ENCODE results near the gene DNM3. TPM values are rescaled to one million over a fixed set of nuclear protein-coding genes. Genes with fewer than 3 reads are reported as not detected.

Gene DNM3
- total RNA-seq, 1 donor from 2014 or later = 0.59 TPM

DNA sequence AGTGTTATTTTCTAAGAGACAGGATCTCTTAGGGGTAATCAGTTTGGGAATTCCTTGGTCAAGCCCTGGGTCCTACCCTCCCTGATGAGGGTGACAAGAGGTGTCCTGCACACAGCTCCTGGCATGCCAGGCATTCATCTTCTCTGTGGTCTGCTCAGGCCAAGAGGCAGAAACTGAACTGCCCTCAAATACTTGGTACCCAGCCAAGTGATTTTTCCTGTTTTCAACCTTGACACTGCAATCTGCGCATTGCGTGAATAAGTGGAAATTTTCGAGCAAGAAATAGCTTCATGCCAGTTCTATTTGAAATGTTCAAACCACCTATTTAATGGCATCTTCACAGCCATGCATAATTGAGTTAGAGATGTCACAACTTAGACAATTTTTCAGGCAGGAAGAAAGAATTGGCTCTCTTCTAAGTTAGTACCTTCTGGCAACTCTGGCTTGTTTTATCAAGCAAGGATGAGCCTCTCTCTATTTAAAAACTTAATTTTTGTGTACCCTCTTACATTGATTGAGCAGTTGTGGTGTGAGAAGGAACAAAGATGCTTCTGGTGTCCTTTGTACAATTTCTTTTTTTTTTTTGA, 27.0 kb downstream of the DNM3 start:
- DNase-seq (ENCODE audit: low read depth, low spot score) = peak; percentile 3

DNA sequence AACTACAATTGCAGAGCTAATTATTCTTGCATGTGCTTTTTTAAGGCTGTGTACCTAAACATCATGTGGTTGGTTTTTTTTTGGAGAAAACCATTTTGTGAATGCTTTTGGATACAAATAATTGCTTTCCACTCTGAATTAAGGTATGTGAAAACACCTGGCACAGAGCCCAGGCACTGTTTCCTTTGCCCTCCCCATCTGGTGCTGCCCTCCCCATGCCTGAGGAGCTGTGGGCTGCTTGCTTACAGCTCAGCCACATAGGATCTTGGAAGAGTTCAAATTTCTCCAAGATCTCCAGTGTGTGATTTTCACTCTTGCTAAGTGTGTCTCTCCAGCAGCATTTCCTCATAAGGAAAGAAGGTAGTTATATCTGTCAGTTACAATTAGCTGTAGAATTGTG, 27.8 kb downstream of the DNM3 start:
- DNase-seq (ENCODE audit: low read depth, low spot score) = no peak

DNA sequence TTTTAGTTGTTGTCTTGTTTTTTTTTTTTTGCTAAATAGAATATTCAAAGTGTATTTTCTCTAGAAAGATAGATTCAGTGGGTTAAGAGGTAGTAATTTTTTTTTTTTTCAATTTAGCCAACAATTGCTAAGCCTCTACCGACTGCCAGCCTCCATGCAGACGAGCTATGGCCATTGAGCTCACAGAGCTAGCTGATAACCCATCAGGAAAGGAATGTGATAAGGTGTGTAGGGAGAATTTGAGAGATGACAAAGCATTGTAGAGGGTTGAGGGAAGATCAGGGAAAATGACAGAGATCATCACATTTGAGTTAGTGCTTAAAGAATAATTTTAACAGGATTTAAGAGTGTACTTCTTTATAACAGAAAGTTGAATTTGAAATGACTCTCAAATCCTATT, 30.6 kb downstream of the DNM3 start:
- DNase-seq (ENCODE audit: low read depth, low spot score) = no peak

DNA sequence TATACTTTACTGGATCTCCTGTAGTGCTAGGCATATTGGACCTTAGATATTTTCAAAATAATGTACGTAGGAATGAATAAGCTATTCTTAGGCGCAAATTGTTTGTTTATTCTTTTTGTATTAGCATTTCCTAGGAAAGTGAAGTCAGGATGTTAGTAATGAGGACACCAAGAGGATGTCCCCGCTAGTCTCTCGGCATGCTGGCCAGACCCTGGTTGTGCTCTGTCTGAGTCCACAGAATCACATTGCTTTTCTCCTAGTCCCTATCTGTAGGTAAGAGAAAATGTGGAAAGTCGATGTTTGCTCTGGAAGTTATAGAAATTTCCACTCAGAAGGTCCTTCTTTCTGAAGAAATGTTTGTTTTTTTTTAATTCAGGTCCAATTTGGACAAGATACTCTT, 31.1 kb downstream of the DNM3 start:
- no peak for DNase-seq (ENCODE audit: low read depth, low spot score)

DNA sequence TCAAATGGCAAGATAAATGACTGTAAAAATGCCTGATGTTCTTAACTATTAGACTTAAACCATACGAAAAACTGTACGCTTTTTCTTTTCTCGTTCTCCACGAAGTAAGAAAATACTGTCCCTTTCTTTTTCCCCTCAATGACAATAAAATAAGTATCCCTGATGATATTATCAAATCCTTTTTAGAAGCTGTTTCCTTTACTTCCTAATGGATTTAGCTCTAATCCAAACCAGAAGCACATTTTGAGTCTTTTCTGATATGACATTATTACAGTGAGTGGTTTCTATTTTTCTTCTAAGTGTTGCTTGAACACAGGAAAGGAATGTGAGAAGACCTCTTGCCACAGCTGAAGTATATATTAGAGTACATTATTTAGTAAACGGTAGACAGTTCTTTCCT, 32.4 kb downstream of the DNM3 start:
- no peak for DNase-seq (ENCODE audit: low read depth, low spot score)

DNA sequence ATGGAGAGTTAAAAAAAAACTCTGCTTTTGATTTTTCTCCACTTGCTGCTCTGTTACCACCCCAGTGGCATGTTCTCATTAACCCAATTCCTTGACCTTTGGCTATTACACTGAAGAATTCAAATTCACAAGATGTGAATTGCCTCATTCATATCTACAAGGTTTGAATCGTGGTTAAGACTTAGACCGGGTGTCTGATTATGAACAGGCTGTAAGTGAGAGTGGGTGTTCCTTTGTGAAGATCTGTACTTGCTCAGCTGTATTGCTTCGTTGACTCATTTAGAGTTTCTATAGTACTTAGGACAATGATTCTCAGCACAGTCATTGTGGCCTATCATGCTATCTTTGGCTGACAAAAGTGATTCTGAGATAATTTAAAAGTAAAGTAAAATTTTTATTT, 36.4 kb downstream of the DNM3 start:
- DNase-seq (ENCODE audit: low read depth, low spot score) = no peak

DNA sequence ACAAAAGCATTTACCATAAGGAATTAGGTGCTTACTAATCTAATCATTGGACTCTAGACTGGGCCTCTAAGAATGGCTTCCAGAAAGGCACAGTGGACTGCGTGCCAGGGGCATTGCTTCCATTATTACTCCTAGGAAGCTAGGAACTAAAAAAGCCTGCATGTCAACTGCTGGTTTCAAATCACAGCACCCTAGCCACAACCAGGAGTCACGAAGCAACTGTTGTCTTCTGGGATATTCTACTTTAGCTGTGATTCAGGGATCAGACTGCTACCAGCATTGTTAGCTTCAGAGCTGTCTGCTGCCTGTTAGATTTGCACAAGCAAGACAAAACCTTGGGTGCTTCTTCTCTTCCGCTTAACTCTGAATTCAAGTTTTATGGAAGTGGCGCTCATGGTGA, 38.3 kb downstream of the DNM3 start:
- no peak for DNase-seq (ENCODE audit: low read depth, low spot score)

DNA sequence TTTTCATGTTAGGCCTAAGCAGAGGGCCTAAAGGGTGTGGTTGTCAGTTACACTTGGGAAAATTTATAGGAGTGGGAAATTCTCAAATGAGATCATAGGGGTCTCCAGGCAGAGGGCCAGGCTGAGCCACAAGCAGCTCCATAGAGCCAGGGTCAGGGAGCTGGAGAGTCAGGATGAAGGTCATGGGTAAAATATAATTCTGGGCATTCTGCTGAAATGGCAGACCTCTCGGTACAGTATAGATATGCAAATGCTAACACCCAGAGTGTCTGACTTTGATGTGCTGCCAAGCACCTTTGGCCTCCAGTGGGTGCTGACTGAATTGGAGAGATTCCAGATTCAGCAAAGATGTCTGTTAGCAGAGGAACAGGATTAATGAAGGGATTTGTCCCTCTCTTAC, 40.1 kb downstream of the DNM3 start:
- no peak for DNase-seq (ENCODE audit: low read depth, low spot score)

DNA sequence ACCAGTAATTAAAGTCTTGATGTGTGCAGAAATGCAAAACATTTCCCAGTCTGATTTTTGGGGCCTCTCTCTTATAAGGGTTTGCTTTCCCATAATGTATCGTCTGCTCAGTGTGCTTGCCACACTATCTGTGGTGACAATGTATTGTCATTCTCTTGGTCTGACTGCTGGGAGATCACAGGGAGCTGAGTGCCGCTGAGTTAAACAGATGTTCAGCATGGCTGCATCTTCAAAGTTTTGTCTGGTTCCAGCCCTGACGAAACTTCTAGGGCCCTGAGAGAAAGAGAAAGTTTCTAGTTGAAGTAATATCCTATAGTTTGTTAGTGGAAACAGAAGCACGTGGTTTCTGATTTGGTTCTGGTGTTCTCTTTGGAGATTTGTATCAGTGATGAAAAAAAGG, 42.6 kb downstream of the DNM3 start:
- DNase-seq (ENCODE audit: low read depth, low spot score) = no peak

DNA sequence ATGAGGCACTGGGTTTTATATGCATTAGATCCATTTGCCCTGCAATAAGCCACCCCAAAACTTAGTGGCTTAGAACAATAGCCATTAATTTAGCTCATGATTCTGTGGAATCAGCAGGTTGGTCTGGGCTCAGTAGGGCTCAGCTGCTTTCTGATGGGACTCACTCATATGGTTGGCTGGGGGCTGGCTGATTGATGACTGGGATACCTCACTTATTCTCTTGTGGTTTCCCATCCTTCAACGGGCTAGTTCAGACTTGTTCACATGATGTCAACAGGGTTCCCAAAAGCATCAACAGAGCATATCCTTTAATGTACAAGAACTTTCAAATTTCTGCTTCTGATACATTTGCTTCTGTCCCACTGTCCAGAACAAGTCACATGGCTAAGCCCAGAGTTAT, 43.2 kb downstream of the DNM3 start:
- no peak for DNase-seq (ENCODE audit: low read depth, low spot score)

DNA sequence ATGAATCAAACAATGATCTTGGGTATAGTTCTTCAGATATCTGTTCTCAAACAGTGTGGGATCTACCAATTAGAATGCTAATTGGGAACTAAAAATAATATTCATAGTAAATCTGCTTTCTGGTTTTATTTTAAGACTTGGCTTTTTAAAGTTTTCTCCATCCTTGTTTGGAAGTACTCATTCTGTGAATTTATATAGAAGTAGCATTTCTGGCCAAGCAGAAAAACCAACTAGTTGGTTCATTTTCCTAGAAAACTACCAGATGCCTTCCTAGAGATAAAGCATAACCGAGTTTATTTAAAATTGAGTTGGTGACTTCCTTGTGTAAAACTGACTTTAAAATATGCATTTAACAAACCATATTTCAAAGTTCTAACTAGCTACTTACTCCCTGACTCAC, 48.8 kb downstream of the DNM3 start:
- no peak for DNase-seq (ENCODE audit: low read depth, low spot score)

DNA sequence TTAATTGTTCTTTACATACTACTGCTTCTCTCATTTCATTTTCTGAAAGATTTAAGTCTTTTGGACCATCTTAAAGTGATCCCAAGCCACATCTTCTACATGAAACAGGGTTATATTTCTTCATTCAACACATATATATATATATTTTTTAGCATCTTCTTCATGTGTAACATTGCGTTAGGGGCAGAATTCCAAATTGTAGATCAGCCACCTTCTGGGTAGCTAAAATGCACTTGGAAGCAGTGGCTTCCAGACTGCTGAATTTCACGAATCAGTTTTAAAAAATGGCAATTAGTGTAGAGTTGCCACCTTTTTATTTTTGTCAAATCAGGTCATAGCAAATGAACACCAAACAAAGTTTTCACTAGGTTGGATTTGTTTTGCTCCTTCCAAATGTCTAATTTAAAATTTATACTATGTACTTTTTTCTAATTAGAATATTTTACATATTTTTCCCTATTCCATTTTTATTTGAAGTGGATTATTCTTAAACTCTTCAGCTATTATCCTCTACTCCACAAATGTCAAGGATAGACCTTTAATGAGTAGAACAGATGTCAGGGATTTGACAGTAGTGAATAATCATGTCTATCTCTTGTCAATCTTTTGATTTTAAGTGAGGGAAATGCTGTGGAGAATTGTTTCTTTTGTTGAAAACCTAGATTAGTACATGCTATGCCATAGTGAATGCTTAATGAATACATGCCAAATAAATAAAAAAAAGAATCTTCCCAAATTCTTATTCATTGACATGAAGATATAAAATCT, 55.8 kb downstream of the DNM3 start:
- no peak for DNase-seq (ENCODE audit: low read depth, low spot score)

DNA sequence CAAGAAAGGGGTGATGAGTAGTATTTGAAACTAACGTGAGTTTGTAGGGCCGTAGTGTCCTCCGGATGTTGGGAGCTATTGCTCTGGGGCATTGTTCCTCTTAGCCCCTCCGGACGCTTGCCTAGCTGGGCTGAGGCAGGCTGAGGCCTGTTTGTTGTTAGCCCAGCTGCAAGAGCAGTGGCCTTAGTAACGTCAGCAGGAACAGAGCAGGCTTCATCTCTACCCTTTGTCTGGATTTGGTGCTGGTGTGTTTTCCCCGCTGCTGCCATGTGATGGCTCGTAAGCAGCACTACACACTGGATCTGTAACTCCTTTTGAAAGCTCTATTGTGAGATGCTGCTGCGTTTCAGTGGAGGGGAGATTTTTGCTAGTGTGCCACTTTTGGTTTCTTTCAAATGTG, 57.6 kb downstream of the DNM3 start:
- DNase-seq (ENCODE audit: low read depth, low spot score) = no peak

DNA sequence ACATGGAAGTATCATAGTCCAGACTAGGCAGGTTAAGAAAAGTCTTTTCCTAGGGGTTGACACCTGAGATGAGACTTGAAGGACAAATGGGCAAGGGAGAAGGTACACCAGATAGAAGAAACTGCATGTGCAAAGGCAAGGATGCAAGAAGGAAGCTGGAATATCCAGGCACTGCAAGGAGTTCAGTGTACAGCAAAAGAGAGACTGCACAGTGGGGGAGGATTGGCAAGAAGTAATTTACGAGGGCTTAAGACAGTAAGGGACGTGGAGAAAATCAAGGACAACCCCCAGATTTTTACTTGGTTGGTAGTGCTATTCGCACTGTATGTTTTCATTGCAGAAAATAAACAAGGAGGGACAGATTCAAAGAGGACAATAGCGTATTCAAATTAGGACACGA, 58.5 kb downstream of the DNM3 start:
- DNase-seq (ENCODE audit: low read depth, low spot score) = no peak

DNA sequence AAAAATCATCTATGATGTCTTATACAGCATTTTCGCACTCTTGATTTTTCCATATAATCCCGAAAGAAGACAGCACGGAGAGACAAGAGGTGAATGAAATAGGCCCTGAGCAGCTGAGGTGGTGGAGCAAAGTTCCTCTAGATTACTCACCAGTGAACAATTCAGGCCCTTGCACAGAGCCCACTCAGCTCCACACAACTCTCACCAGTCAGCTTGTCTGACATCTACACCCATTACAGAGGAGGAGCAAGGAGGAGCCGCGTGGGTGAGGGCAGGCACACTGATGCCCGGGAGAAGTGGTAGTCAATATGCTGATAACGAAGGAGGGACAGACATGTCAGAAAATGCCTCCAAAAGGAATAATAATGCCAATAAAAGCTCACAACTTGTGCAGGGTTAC, 59.9 kb downstream of the DNM3 start:
- no peak for DNase-seq (ENCODE audit: low read depth, low spot score)

DNA sequence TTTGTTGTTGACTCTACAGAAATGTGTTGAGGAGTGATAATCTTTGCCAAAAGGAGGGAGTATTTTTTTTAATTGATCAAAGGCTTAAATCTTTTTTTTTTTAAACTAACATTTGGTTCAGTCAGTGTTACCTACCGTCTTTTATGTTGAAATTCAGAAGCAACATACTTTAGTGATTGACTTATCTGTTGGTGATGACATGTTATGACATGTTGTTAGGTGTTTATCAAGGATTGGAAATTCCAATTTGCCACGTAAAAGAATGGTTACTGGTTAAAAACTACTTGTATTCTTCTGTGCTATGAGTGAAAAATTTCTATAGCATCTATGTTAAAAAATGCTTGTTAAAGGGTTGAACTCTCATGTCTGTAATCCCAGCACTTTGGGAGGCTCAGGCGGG, 61.2 kb downstream of the DNM3 start:
- no peak for DNase-seq (ENCODE audit: low read depth, low spot score)

DNA sequence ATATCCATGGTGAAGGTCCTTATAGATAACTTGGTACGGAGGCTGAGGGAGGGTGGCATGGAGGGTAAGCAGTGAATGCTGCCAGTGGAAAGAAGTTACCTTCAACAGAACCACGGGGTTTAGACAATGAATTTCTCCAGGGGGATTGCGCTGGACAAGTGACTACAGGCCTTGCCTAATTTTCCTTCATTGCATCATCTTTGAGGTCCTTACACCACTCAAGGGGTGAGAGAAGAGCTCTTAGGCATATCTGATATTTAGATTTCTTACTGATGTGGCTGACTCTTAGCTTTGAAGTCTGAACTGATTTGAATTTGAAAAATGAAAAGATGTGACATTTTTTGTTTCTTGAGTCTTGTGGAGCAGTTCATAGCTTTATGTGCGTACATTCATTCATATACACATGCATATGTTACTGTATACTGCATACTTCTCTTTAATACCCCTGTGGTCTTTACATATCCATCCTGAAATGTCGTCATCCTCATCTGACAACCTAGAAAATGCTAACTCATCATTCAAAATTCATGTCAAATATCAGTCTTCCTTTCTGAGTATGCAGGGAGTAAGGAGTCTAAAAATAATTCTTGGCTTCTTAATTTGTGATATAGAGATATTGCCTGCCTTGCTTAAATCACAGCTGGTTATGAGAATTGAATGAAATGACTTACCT, 63.6 kb downstream of the DNM3 start:
- DNase-seq (ENCODE audit: low read depth, low spot score) = no peak

DNA sequence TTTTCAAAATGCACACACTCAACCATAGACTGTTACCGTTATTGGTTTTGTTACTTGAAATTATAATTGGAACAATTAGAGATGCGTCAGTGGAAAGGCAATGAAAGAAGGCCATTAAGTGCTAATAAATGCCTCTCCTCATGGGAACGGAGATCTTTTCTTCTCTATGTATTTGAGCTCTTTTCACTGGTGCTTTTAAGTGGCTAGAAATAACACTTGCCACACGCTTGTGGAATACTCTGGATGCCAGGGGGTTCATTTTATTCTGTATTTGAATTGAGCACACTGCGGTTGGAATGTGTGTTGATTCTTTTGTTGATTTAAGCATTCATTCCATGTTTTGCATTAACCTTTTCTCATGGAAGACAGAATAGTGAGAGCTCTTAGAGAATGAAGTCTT, 68.4 kb downstream of the DNM3 start:
- no peak for DNase-seq (ENCODE audit: low read depth, low spot score)

DNA sequence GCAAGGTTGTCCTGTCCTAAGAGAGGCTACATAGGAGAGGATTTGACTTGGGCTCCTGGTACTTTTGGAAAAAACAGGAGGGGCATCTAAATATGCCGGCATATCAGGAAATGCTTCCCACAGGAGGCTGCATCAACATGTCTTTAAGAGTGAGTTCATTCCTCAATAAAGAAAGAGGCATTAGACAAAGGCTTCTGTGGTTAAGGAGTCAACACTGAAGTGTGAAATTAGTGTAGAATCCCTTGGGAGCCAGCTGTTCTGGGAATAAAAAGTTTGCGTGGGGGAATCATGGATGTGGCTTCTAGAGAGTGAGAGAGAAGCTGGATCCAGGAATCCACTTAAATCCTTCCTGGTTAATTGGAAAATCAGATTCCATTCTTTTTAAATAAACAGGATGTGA, 69.5 kb downstream of the DNM3 start:
- no peak for DNase-seq (ENCODE audit: low read depth, low spot score)

DNA sequence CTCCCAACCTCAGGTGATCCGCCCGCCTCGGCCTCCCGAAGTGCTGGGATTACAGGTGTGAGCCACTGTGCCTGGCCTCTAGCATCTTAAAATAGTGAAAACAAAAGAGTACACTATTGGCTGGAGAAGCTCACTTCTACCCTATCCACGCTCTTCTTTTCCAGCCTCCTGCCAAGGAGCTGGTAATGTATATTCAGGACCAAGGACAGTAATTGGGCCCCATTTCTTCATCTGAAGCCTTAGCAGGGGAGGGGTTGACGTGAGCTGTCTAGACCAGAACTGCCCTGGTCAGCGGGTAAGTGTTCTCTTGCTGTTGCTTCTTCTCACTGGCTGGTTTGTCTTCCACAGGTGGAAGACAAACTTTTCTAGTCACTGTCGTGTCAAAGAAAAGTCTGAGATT, 70.2 kb downstream of the DNM3 start:
- DNase-seq (ENCODE audit: low read depth, low spot score) = no peak

DNA sequence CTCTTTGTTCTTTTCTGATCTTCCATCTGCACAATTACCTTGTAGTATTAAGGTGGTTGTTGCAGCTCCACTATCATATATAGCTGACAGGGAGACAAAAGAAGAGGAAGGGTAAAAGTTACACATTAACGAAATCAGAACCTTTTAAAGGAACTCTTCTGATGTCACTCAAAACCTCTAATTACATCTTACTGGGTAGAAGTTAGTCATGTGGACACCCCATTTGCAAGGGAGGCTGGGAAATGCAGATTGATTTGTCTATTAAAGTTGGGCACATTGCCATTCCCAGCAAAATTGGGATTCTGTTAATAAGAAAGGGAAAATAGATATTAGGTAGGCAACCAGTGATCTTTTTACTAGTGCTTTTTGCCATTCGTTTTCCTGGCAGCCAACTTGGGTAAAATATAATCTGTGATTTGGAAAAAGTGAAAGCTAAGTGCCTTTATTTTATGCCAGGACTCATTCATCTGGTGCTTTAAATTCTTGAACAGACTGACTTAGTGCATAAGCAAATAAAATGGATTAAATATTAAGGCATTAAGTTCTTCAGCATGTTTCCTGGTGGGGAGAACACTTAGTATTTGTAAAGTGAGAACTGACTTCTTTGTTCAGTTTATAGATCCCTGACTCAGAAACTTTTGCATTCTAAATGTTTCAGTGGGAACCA, 71.3 kb downstream of the DNM3 start:
- DNase-seq (ENCODE audit: low read depth, low spot score) = no peak

DNA sequence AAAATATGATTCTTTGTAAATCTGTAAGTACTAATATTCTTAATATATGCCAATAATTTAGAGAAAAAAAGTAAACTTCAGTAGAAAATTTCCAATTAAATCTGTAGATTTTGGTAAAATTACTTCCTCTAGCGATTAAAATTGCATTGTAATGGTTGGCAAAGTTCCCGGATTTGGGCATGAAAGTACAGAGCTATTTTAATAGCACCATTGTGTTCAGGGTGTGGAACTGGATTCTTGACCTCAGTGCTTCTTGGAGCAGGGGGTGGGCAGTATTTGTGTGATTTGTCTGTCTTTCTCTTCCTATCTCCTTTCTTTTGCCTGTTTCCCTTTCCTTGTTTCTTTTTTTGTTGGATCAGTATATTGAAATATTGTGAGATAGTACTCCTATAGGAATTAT, 72.1 kb downstream of the DNM3 start:
- DNase-seq (ENCODE audit: low read depth, low spot score) = peak; percentile 5

Measured in pulmonary artery endothelial cell (primary cell).